Activated CD4-positive, alpha-beta T cell treated with anti-CD3 and anti-CD28 coated beads, Interleukin-2, amount 50 U/mL, for 24 hours (primary cell): ENCODE data around the gene PIP4K2C.

ENCODE experiments used
- DNase-seq, 2 donors: peaks; one replicate each; pipeline ENCODE4 v3.0.0-alpha.2; 2020; ENCODE audit warnings: low read depth in 1 of 2, low spot score in 1 of 2

PIP4K2C gene

GRCh38 chr12:57620936-57621496, 30.0 kb downstream of the PIP4K2C start:
- no peak for DNase-seq

GRCh38 chr12:57621497-57622292, 30.7 kb downstream of the PIP4K2C start:
- peak; percentile 32 to 36 for DNase-seq

GRCh38 chr12:57622293-57623245, 31.6 kb downstream of the PIP4K2C start:
- no peak for DNase-seq

GRCh38 chr12:57623385-57623784, 32.4 kb downstream of the PIP4K2C start:
- DNase-seq: no peak

GRCh38 chr12:57623811-57624390, 32.9 kb downstream of the PIP4K2C start:
- no peak for DNase-seq

- DNase-seq: no peak
Measured at GRCh38 chr12:57624441-57625220, 33.6 kb downstream of the PIP4K2C start.

GRCh38 chr12:57625261-57626032, 34.5 kb downstream of the PIP4K2C start:
- DNase-seq: no peak

GRCh38 chr12:57626111-57626920, 35.3 kb downstream of the PIP4K2C start:
- no peak for DNase-seq

- DNase-seq: no peak
Measured at GRCh38 chr12:57626921-57627445, 36.0 kb downstream of the PIP4K2C start.

GRCh38 chr12:57627501-57628279, 36.7 kb downstream of the PIP4K2C start:
- DNase-seq: no peak

GRCh38 chr12:57628280-57629191, 37.5 kb downstream of the PIP4K2C start:
- DNase-seq: no peak

- no peak for DNase-seq
Measured at GRCh38 chr12:57629897-57630471, 39.0 kb downstream of the PIP4K2C start.

GRCh38 chr12:57630891-57631433, 40.0 kb downstream of the PIP4K2C start:
- no peak for DNase-seq

- no peak for DNase-seq
Measured at GRCh38 chr12:57631566-57632072, 40.6 kb downstream of the PIP4K2C start.

GRCh38 chr12:57632073-57632957, 41.3 kb downstream of the PIP4K2C start:
- DNase-seq: no peak
